Endothelial cell (in vitro differentiated cells): Measurements from ENCODE around the gene PRADC1. TPM values are rescaled to one million over a fixed set of nuclear protein-coding genes. Genes with fewer than 3 reads are reported as not detected.
"Not testable (repeated sequence)": the region's sequence is repeated elsewhere in the genome, so short reads cannot be mapped to it uniquely, and the experiment has no call there.

Experiments used
- DNase-seq: peaks from one replicate; pipeline ENCODE4 v3.0.0; 2021; ENCODE audit warnings: low spot score
- H3K27ac Mint-ChIP-seq: one replicate; pipeline ENCODE4 v1.8.0; 2021; ENCODE audit warnings: mixed read lengths, inconsistent platforms; ENCODE audit not compliant: unreplicated experiment
- H3K27me3 Mint-ChIP-seq: one replicate; pipeline ENCODE4 v1.8.0; 2021; ENCODE audit warnings: mild to moderate bottlenecking, moderate library complexity, mixed read lengths, inconsistent platforms; ENCODE audit not compliant: unreplicated experiment
- H3K36me3 Mint-ChIP-seq: one replicate; pipeline ENCODE4 v1.8.0; 2021; ENCODE audit warnings: mild to moderate bottlenecking, low read depth, mixed read lengths, inconsistent platforms; ENCODE audit not compliant: unreplicated experiment
- H3K4me1 Mint-ChIP-seq: one replicate; pipeline ENCODE4 v1.8.0; 2021; ENCODE audit warnings: mild to moderate bottlenecking, mixed read lengths, inconsistent platforms; ENCODE audit not compliant: unreplicated experiment
- H3K4me3 Mint-ChIP-seq: one replicate; pipeline ENCODE4 v1.8.0; 2021; ENCODE audit warnings: mild to moderate bottlenecking, mixed read lengths, inconsistent platforms; ENCODE audit not compliant: unreplicated experiment
- H3K9me3 Mint-ChIP-seq: one replicate; pipeline ENCODE4 v1.8.0; 2021; ENCODE audit warnings: mixed read lengths, inconsistent platforms; ENCODE audit not compliant: unreplicated experiment
- CTCF ChIP-seq: fragments of 200-600 bp; sonication (generic); IDR thresholded peaks from one replicate; pipeline ENCODE4 v1.5.0; 2021; ENCODE audit warnings: antibody characterized with exemption; ENCODE audit not compliant: unreplicated experiment
- total RNA-seq: library from RNA; stranded (reverse); fragmentation: NEBNext Ultra II Directional; extraction: Animal tissue kit (Norgen Biotek cat#: 25700); gene quantifications from one replicate; pipeline ENCODE4 v1.2.1, GENCODE V29; 2021; ENCODE audit not compliant: unreplicated experiment

Gene PRADC1
- total RNA-seq, 1 donor from 2014 or later, result 24.1 TPM

DNA sequence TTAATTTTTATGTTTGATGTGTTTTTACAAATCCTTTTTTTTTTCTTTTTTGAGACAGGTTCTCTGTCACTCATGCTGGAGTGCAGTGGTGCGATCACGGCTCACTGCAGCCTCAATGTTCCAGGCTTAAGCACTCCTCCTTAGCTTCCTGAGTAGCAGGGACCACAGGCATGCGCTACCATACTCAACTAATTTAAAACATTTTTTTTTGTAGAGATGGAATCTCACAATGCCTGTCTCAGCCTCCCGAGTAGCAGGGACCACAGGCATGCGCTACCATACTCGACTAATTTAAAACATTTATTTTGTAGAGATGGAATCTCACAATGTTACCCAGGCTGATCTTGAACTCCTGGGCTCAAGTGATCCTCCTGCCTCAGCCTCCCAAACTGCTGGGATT is 27.4 kb downstream of the PRADC1 start:
- H3K36me3 Mint-ChIP-seq, result peaks cover 7% of the 10 kb centered on the region
- no peaks in the 10 kb centered on the region for H3K9me3 Mint-ChIP-seq
- no peak for DNase-seq
- no peak for TF ChIP-seq CTCF
- H3K27ac Mint-ChIP-seq, result no peak overlapping the region
- H3K27me3 Mint-ChIP-seq, result peaks cover 14% of the 10 kb centered on the region
- H3K4me1 Mint-ChIP-seq, result no peaks in the 10 kb centered on the region
- H3K4me3 Mint-ChIP-seq, result no peak overlapping the region

GRCh38 chr2:73203055-73203681 is 29.9 kb downstream of the PRADC1 start:
- no peak for TF ChIP-seq CTCF
- Mint-ChIP-seq H3K36me3 (peaks cover 7% of the 10 kb centered on the region), H3K27me3 (peaks cover 11% of the 10 kb centered on the region), H3K4me3 (no peak overlapping the region), H3K9me3 (no peaks in the 10 kb centered on the region), H3K4me1 (no peaks in the 10 kb centered on the region), H3K27ac (no peak overlapping the region)
- DNase-seq, result no peak

- Mint-ChIP-seq H3K4me3 (no peak within 1 kb of the TSS), H3K27ac (no peak within 1 kb of the TSS), H3K4me1 (no peaks in the 10 kb centered on the region), H3K36me3 (peaks cover 7% of the 10 kb centered on the region), H3K9me3 (no peaks in the 10 kb centered on the region), H3K27me3 (peaks cover 11% of the 10 kb centered on the region)
- DNase-seq, result peak; percentile 31
- TF ChIP-seq CTCF, result no peak
Observed at GRCh38 chr2:73202156-73203054, 30.6 kb downstream of the PRADC1 start, which contains the start of gene NOTO. Gene NOTO (plus strand): TSS chr2:73202574. CDS start chr2:73202667, 93 bp downstream.

DNA sequence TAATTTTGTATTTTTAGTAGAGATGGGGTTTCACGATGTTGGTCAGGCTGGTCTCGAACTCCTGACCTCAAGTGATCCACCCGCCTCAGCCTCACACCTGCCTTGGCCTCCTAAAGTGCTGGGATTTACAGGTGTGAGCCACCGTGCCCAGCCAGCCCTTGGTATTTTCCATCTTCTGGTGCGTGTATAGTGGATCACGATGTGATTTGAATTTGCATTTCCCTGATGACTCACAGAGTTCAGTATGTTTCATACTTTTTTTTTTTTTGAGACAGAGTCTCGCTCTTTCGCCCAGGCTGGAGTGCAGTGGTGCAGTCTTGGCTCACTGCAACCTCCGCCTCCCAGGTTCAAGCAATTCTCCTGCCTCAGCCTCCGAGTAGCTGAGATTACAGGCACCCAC is 32.8 kb downstream of the PRADC1 start:
- not testable (repeated sequence) for H3K9me3 Mint-ChIP-seq, DNase-seq, H3K36me3 Mint-ChIP-seq, H3K4me1 Mint-ChIP-seq, H3K27ac Mint-ChIP-seq, H3K4me3 Mint-ChIP-seq
- peaks cover 11% of the 10 kb centered on the region for H3K27me3 Mint-ChIP-seq

- H3K36me3 Mint-ChIP-seq, result peaks cover 3% of the 10 kb centered on the region
- no peak for TF ChIP-seq CTCF
Observed at GRCh38 chr2:73197579-73197978, 35.5 kb downstream of the PRADC1 start.

More at GRCh38 chr2:73197579-73197978, 35.5 kb downstream of the PRADC1 start:
- Mint-ChIP-seq H3K4me3 (no peak overlapping the region), H3K9me3 (no peaks in the 10 kb centered on the region), H3K4me1 (no peaks in the 10 kb centered on the region), H3K27ac (no peak overlapping the region), H3K27me3 (peaks cover 5% of the 10 kb centered on the region)
- no peak for DNase-seq
